Measurements from ENCODE around the gene ZNF821.
"Not testable (repeated sequence)": the region's sequence is repeated elsewhere in the genome, so short reads cannot be mapped to it uniquely, and the experiment has no call there.

The ZNF821 gene

GRCh38 chr16:71855937-71856662 is 27.9 kb downstream of the ZNF821 start:
- no peak for DNase-seq (ENCODE audit: low spot score)

GRCh38 chr16:71854369-71854948 is 29.5 kb downstream of the ZNF821 start:
- DNase-seq (ENCODE audit: low spot score) = peak; percentile 44

- no peak for DNase-seq (ENCODE audit: low spot score)
These were observed 30.6 kb downstream of the ZNF821 start for GRCh38 chr16:71853413-71853812.

DNA sequence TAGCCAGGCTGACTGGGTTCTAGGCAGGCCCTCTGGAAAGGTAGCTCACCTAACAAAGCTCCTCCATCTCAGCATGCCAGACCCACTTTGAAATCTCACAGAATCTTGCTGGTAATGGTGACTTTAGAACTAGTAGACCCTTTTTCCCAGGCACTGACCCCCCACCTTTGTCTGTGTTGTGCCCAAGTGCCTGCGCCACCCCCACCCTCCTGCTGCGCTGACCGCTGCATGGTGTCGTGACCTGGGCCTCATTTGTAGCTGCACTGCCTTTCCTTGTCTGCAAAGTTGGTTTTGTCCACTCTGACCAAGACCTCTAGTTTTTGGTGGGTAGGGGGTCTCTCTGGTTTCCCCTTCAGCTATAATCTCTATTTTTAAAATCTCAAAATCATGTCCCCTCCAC is 31.4 kb downstream of the ZNF821 start:
- no peak for DNase-seq (ENCODE audit: low spot score)

DNA sequence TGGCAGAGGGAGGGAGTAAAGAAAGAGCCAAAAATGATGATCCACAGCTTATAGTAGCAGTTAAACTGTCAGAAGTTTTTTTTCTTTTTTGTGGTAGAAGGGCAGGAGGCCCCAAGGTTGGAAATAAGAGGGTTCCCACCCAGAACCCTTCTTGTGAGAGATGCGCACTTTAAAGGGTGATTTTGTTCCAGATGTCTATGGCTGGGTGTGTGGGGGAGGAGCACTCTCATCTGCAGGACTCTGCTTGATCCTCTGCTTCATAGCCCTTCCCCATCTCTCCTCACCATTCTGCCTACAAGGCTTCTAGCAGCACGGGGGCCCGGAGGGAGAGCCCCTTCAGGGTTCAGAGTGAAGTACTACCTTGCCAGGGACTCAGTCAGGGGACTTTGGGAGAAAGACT is 31.8 kb downstream of the ZNF821 start:
- no peak for DNase-seq (ENCODE audit: low spot score)

DNA sequence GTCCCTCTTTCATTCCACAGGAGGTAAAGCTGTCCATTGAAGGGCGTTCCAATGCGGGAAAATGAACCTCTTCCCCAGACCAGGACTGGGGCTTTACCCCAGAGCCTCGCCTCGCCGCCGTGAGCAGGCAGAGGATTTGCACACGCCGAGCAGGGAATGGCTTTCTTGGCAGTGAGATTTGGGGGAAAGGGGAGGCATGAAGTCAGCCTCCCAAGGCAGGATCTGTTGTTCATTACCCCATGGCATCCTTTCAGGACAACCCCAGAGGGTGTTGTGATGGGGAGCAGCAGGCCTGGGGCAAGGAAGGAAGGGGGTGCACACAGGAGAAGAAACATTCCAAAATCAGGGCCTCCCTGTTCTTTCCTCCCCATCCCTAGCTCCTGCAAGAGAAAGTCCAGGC is 32.2 kb downstream of the ZNF821 start:
- no peak for DNase-seq (ENCODE audit: low spot score)

DNA sequence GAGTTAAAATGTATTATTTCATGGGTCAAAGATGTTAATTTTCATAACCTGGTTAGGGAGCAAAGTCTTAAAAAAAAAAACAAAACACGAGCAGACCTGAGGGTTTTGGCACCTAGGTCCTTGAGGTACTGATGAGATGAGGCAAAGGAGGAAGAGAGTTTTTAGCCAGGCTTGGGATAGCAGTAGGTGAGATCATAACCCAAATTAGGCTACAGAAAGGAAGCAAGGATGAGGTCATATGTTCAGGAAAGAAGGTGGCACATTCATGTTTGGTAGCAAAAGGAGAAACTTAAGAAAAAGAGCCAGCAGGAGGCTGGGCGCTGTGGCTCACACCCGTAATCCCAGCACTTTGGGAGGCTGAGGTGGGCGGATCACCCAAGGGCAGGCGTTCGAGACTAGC is 35.4 kb downstream of the ZNF821 start:
- DNase-seq (ENCODE audit: low spot score) = no peak

DNA sequence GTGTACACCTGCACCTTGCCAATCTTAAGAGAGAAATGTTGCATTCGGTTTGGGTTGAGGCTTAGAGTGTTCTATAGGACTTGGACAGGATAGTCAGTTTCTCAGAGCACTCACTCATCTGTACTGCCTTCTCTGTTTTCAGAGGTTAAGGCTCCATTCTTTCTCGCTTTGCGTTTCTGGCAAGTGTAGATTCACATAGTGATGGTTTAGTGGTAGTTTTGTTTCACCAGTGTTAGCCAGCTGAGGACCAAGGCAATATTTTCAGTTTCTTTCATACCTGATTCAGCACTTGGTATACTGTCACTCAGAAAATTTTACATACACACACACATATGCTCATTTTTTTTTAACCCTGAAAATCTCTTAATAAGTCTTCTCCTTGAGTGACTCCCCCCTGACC is 36.9 kb downstream of the ZNF821 start:
- no peak for DNase-seq (ENCODE audit: low spot score)

DNA sequence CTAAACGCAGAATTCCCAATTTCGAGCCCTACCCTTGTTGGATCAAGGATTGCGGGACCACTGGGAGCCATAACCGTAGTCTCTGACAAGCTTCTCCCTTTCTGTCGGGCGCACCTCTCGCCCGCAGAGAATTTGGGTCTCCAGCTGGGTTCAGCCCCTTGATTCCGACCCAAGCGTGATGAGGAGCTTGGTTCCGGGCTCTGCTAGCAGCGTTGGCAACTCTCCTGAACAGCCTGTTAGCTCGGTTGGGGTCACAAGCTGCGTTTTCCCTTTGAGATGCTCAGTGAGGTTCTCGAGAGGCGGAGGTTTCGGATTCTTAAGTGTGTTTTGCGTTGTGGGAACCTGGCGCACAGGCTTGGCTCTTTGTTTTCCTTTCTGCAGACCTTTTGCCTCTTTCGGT is 37.6 kb downstream of the ZNF821 start:
- peak; percentile 29 for DNase-seq (ENCODE audit: low spot score)

- peak; percentile 98 for DNase-seq (ENCODE audit: low spot score)
These were observed 38.1 kb downstream of the ZNF821 start, which contains the start of gene ATXN1L for GRCh38 chr16:71845639-71846430. Gene ATXN1L (plus strand): TSS chr16:71845976. CDS start chr16:71849741, 3,765 bp downstream.

DNA sequence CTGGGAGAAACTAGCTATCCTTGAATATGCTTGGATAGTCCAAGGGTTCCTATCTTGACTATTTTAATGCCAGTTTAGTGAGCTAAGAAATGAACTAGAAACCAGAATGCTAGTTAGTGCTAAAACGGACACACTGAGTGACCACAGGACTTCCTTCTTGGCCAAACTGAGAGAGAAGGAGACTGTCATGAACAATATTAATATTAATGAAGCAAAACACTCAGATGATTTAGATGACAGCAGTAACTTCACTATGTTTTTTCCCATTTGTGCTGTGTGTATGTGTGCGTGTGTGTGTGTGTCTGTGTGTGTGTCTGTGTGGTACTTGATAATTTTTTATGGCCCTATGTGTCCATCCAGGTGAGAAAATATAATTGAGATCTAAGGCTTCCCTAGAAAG is 40.4 kb downstream of the ZNF821 start:
- no peak for DNase-seq (ENCODE audit: low spot score)

- no peak for DNase-seq (ENCODE audit: low spot score)
These were observed 43.9 kb downstream of the ZNF821 start for GRCh38 chr16:71840052-71840451.

DNA sequence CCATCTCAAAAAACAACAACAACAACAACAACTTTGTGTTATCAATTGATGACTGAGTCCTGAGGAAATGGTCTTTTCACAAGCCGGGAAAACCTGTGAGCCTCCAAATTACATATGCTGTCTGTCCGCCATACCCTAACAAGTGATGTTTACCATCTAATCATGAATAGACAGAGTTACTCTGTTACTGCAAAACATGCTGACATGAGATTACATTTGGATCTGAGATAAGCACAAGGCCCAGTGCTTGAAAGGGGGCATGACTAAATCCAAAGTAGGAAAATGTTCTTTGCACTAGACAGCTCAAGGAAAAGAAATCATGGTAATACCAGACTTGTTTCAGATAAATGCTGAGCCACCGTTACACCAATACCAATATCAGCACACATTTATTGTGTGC is 46.8 kb downstream of the ZNF821 start:
- DNase-seq (ENCODE audit: low spot score) = no peak

DNA sequence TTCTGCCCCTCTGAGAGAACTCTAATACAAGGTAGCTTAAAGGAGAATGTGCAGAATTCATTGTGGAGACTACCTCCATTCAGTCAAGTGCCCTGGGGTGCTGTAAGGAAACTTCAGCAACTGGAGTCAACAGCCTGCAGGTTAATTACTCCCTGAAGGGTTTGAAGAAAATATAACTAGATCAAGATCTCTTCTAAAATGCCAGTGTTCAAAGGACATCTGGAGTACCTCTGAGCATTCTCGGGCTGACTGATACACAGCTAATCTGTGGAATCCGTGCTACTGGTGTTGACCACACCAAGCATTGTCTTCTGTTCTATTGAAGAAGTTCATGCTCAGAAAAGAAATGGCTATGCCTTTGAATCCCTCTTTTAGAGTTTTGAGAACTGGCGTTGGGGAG is 49.7 kb downstream of the ZNF821 start:
- DNase-seq (ENCODE audit: low spot score) = no peak

- not testable (repeated sequence) for DNase-seq (ENCODE audit: low spot score)
These were observed 51.9 kb downstream of the ZNF821 start for GRCh38 chr16:71832112-71832511.

DNA sequence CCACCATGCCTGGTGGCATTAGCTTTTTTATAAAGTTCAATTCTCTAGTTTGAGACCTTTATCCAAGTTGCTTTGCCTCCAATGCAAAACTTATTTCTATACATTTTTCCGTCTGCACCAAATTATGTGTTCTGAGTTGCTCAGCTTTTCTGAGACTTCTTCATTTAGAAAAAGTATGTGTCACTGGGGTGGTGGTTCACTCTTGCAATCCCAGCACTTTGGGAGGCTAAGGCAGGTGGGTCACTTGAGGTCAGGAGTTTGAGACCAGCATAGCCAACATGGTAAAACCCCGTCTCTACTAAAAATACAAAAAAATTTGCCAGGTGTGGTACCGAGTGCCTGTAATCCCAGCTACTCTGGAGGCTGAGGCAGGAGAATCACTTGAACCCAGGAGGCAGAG is 52.3 kb downstream of the ZNF821 start:
- not testable (repeated sequence) for DNase-seq (ENCODE audit: low spot score)

GRCh38 chr16:71830359-71830758 is 53.6 kb downstream of the ZNF821 start:
- DNase-seq (ENCODE audit: low spot score) = no peak

DNA sequence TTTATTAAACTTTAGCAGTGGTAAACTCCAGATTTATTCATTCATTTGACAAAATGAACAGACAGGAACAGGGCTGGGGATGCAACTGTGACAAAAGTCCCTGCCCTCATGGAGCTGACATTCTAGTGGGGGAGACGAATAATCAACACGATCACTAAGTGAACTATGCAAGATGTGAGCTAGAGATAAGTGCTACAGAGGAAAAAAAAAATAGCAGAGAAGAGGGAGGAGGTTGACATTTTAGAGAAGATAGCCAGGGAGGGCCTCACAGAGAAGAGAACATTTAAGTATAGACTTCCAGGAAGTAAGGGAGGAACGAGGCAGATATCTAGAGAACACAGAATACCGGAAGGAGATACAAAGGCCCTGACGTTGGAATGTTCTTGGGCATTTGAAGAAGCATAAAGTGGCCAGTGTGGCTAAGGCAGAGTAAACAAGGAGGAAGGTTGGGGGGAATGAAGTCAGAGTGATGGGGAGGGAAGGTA is 57.4 kb downstream of the ZNF821 start:
- DNase-seq (ENCODE audit: low spot score) = no peak

- DNase-seq (ENCODE audit: low spot score) = not testable (repeated sequence)
These were observed 66.9 kb downstream of the ZNF821 start for GRCh38 chr16:71817155-71817500.

DNA sequence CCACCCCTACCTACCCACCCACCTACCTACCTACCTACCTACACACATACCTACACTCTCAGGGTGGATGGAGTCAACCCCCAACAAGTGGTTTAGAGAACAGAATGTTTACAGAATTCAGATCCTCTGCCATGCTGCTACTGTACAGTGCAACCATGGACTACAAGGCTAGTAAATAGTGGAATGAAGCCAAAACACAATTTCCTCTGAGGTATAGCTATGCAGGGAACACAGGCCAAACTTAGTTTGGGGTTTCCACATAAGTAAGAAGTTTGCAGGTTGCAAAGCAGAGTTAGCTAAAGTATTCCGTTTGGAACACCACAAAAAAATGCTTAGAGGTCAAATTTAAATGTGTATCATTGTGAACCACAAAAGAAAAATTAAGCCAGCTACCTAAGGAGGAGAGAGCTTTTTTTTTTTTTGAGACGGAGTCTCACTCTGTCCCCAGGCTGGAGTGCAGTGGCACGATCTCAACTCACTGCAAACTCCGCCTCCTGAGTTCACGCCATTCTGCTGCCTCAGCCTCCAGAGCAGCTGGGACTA is 72.7 kb downstream of the ZNF821 start:
- no peak for DNase-seq (ENCODE audit: low spot score)

- DNase-seq (ENCODE audit: low spot score) = not testable (repeated sequence)
These were observed 73.8 kb downstream of the ZNF821 start for GRCh38 chr16:71810155-71810530.
